AG04449 (cell line): ENCODE results near the gene ECI1.

Experiments
- CTCF ChIA-PET: fragments of 350-600 bp; formaldehyde crosslinking; extraction: SDS; loops from one replicate; lab custom pipeline; 2021; ENCODE audit warnings: antibody characterized with exemption; lab: Yijun Ruan, JAX
- POLR2A ChIA-PET: fragments of 400-600, 350-600 bp; formaldehyde crosslinking; extraction: SDS; loops from one replicate; lab custom pipeline; 2020; ENCODE audit warnings: antibody characterized with exemption, inconsistent platforms; lab: Yijun Ruan, JAX
- DNase-seq: peaks from one replicate; pipeline ENCODE4 v3.0.0-alpha.2; 2010; ENCODE audit warnings: low read depth, low spot score
- H3K4me3 ChIP-seq: 2 replicates; pipeline ENCODE4 v1.5.1; 2011; ENCODE audit warnings: low read depth, mild to moderate bottlenecking, control low read depth, low read length
- CTCF ChIP-seq: IDR thresholded peaks from one replicate; pipeline ENCODE4 v1.5.1; 2011; ENCODE audit warnings: mild to moderate bottlenecking, moderate library complexity, low read length, control low read depth, inconsistent platforms; ENCODE audit not compliant: insufficient read depth; ENCODE audit errors: missing control alignments

ECI1 gene

DNA sequence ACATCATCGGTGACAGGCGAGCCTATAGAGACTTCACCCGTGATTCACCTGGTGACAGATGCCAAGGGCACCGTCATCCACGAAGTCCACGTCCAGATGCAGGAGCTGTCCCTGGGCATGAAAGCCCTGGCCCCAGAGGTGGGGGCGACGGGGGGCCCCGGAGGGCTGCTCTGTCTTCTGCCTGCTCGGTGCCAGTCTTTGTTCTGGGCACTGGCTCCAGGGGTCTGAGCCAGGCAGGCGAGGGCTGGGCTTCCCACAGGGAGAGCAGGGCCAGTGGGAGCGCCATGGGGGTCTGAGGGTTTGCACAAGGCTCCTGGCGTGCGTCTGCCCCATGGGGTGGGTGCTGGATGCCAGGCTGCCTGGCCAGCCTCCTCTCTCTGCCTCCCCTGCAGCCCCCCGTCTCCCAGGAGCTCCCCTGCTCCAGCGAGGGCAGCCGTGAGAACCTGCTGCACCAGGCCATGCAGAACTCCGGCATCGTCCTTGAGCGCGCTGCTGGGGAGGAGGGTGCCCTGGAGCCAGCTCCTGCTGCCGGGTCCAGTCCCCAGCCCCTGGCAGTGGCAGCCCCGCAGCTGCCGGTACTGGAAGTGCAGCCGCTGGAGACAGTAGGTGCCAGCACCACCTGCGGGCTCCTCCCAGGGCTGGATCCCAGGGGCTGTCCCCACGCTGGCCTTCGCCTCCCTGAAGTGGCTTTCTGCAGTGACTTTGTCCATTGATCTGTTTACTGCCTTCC, 18.2 kb downstream of the ECI1 start:
- H3K4me3 ChIP-seq = no peak overlapping the region
- no peak for DNase-seq
- no peak for TF ChIP-seq CTCF
- CTCF ChIA-PET = no interaction called here
- POLR2A ChIA-PET = interaction anchor here (0.9 kb wide), 1 partner anchor 78 kb away, joined by 3 read pairs; the partner anchor contains the start of gene TRAF7

DNA sequence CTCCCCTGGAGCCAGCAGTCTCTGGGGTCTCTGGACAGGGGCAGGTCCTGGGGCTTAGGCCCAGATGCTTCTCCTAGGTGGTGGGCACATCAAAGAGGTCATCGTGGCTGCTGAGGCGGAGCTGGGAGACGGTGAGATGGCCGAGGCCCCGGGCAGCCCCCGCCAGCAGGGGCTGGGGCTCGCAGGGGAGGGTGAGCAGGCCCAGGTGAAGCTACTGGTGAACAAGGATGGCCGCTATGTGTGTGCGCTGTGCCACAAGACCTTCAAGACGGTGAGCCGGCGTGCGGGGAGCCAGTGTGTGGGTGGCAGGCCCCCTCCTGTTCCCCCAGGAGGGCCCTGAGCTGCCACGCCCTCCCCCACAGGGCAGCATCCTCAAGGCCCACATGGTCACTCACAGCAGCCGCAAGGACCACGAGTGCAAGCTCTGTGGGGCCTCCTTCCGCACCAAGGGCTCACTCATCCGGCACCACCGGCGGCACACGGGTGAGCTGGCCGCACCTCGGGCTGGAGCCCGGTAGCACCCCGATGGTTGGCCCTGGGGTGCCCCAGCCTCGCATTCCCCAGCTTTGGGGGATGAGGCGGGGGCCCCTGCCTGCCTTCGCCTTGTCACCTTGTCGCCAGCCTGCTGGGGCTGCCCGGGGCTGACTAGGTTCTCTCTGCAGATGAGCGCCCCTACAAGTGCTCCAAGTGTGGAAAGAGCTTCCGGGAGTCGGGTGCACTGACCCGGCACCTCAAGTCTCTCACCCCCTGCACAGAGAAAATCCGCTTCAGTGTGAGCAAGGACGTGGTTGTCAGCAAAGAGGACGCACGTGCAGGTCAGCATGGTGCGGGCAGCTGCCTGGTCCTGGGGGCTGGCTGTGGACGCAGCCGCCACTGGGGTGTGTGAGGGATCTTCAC, 19.0 kb downstream of the ECI1 start:
- ChIA-PET CTCF (no interaction called here), POLR2A (interaction anchor here (0.9 kb wide), 1 partner anchor 77 kb away, joined by 3 read pairs; the partner anchor contains the start of gene TRAF7)
- no peak overlapping the region for H3K4me3 ChIP-seq
- no peak for DNase-seq
- no peak for TF ChIP-seq CTCF

- ChIA-PET POLR2A (no interaction called here), CTCF (no interaction called here)
- no peak overlapping the region for H3K4me3 ChIP-seq
- TF ChIP-seq CTCF = no peak
- DNase-seq = no peak
Measured at GRCh38 chr16:2231016-2231931, 20.1 kb downstream of the ECI1 start.

- ChIA-PET CTCF (no interaction called here), POLR2A (no interaction called here)
Measured at GRCh38 chr16:2230376-2230775, 21.0 kb downstream of the ECI1 start.

DNA sequence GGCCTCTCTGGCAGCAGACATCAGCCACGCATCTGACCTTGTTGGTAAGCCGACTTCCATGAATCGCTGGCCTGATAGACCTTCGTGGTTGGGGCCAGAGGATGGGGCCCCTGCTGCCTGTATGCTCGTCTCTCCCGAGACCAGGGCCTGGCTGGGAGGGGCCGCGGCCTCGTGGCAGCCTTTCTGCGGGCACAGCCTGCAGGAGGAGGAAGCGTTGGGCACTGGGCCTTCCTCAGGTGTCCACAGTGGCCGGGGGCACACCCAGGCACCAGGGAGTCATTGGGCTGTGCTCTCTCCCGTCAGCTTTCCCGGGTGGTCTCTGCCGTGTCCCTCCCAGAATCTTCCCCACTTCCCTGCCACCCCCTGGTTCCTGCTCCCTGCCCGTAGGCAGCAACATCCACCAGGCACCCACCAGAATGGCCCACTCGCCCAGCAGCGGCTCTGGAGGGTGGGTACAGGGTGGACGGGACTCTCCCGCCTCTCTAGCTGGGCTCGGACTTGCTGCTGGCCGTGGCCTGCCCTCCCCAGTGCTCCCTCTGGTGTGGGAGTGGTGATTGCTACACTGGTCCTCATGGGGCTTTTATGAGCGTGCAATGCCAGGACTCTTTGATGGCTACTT, 21.6 kb downstream of the ECI1 start:
- TF ChIP-seq CTCF = no peak
- ChIA-PET CTCF (no interaction called here), POLR2A (no interaction called here)
- no peak for DNase-seq
- H3K4me3 ChIP-seq = no peak overlapping the region

More at GRCh38 chr16:2230376-2230775, 21.0 kb downstream of the ECI1 start:
- DNase-seq = no peak
- no peak overlapping the region for H3K4me3 ChIP-seq
- TF ChIP-seq CTCF = no peak
